Memory B cell (primary cell): Measurements from ENCODE around the gene NF1.

Source experiments
- ATAC-seq: fragments of 150-1000 bp; cut with Tn5 transposase; 2 replicates; pipeline ENCODE4 v1.10.0; 2021; ENCODE audit warnings: low read depth, mild to moderate bottlenecking, moderate library complexity
- DNase-seq, 2 donors: peaks; one replicate each; pipeline ENCODE4 v3.0.0; 2022; ENCODE audit warnings: low spot score in 2 of 2
- H3K27ac Mint-ChIP-seq: one replicate; pipeline ENCODE4 v1.8.0; 2022; ENCODE audit warnings: mild to moderate bottlenecking, moderate library complexity, mixed read lengths
- H3K27me3 Mint-ChIP-seq: one replicate; pipeline ENCODE4 v1.8.0; 2022; ENCODE audit warnings: mixed read lengths
- H3K36me3 Mint-ChIP-seq: one replicate; pipeline ENCODE4 v1.8.0; 2022; ENCODE audit warnings: mild to moderate bottlenecking, mixed read lengths
- H3K4me1 Mint-ChIP-seq: one replicate; pipeline ENCODE4 v1.8.0; 2022; ENCODE audit warnings: mixed read lengths
- H3K4me3 Mint-ChIP-seq: one replicate; pipeline ENCODE4 v1.8.0; 2022; ENCODE audit warnings: mild to moderate bottlenecking, moderate library complexity, mixed read lengths
- H3K9me3 Mint-ChIP-seq: one replicate; pipeline ENCODE4 v1.8.0; 2022; ENCODE audit warnings: mixed read lengths

The NF1 gene

GRCh38 chr17:31416503-31416923, 321.7 kb downstream of the NF1 start:
- Mint-ChIP-seq H3K36me3 (no peaks in the 10 kb centered on the region), H3K4me1 (peaks cover 9% of the 10 kb centered on the region), H3K27me3 (peaks cover 8% of the 10 kb centered on the region), H3K4me3 (no peak overlapping the region), H3K9me3 (no peaks in the 10 kb centered on the region), H3K27ac (no peak overlapping the region)
- ATAC-seq (no peak), DNase-seq (no peak)

- Mint-ChIP-seq H3K27ac (no peak overlapping the region), H3K36me3 (no peaks in the 10 kb centered on the region), H3K27me3 (peaks cover 8% of the 10 kb centered on the region), H3K9me3 (peaks cover 2% of the 10 kb centered on the region), H3K4me1 (peaks cover 9% of the 10 kb centered on the region), H3K4me3 (no peak overlapping the region)
- no peak for DNase-seq
- no peak for ATAC-seq
Measured at GRCh38 chr17:31417051-31417792, 322.4 kb downstream of the NF1 start.

GRCh38 chr17:31418773-31419350, 324.1 kb downstream of the NF1 start:
- H3K27me3 Mint-ChIP-seq = peaks cover 15% of the 10 kb centered on the region
- H3K9me3 Mint-ChIP-seq = peaks cover 9% of the 10 kb centered on the region
- H3K4me1 Mint-ChIP-seq = peaks cover 9% of the 10 kb centered on the region
- ATAC-seq = no peak
- H3K27ac Mint-ChIP-seq = no peak overlapping the region
- H3K4me3 Mint-ChIP-seq = no peak overlapping the region
- peaks cover 2% of the 10 kb centered on the region for H3K36me3 Mint-ChIP-seq
- no peak for DNase-seq

- H3K9me3 Mint-ChIP-seq = peaks cover 9% of the 10 kb centered on the region
- no peak overlapping the region for H3K27ac Mint-ChIP-seq
- no peak overlapping the region for H3K4me3 Mint-ChIP-seq
- DNase-seq = no peak
- peaks cover 14% of the 10 kb centered on the region for H3K27me3 Mint-ChIP-seq
- peaks cover 2% of the 10 kb centered on the region for H3K36me3 Mint-ChIP-seq
- no peak for ATAC-seq
- H3K4me1 Mint-ChIP-seq = peaks cover 2% of the 10 kb centered on the region
Measured at GRCh38 chr17:31422443-31422842, 327.7 kb downstream of the NF1 start.

GRCh38 chr17:31424944-31425281, 330.1 kb downstream of the NF1 start:
- H3K36me3 Mint-ChIP-seq = peaks cover 4% of the 10 kb centered on the region
- peaks cover 22% of the 10 kb centered on the region for H3K27me3 Mint-ChIP-seq
- DNase-seq (no peak), ATAC-seq (no peak)
- peaks cover 11% of the 10 kb centered on the region for H3K9me3 Mint-ChIP-seq
- H3K4me3 Mint-ChIP-seq = no peak overlapping the region
- no peak overlapping the region for H3K27ac Mint-ChIP-seq
- peaks cover 4% of the 10 kb centered on the region for H3K4me1 Mint-ChIP-seq

- peaks cover 13% of the 10 kb centered on the region for H3K9me3 Mint-ChIP-seq
- DNase-seq (no peak), ATAC-seq (no peak)
- no peak overlapping the region for H3K4me3 Mint-ChIP-seq
- H3K27me3 Mint-ChIP-seq = peaks cover 24% of the 10 kb centered on the region
- peaks cover 4% of the 10 kb centered on the region for H3K4me1 Mint-ChIP-seq
- no peak overlapping the region for H3K27ac Mint-ChIP-seq
- peaks cover 5% of the 10 kb centered on the region for H3K36me3 Mint-ChIP-seq
Measured at GRCh38 chr17:31425282-31426040, 330.7 kb downstream of the NF1 start.
